Hepatocyte (in vitro differentiated cells): ENCODE data around the gene HCRTR2. TPM values are rescaled to one million over a fixed set of nuclear protein-coding genes. Genes with fewer than 3 reads are reported as not detected.

Experiments
- DNase-seq: peaks from one replicate; pipeline ENCODE4 v3.0.0-alpha.2; 2016; ENCODE audit warnings: low spot score
- H2AFZ ChIP-seq: fragments of 200-600 bp; sonication (generic); 2 replicates; pipeline ENCODE4 v1.6.0; 2016; ENCODE audit warnings: antibody characterized with exemption, mild to moderate bottlenecking
- H3K27ac ChIP-seq: fragments of 200-600 bp; sonication (generic); 2 replicates; pipeline ENCODE4 v1.5.1; 2016; ENCODE audit warnings: mild to moderate bottlenecking
- H3K27me3 ChIP-seq: fragments of 200-600 bp; sonication (generic); 2 replicates; pipeline ENCODE4 v1.6.1; 2016
- H3K36me3 ChIP-seq: fragments of 200-600 bp; sonication (generic); replicated peaks from 2 replicates; pipeline ENCODE4 v1.5.1; 2016; ENCODE audit warnings: low read depth; ENCODE audit not compliant: insufficient read depth
- H3K4me1 ChIP-seq: fragments of 200-600 bp; sonication (generic); 2 replicates; pipeline ENCODE4 v1.5.1; 2016; ENCODE audit warnings: mild to moderate bottlenecking, moderate library complexity; ENCODE audit not compliant: insufficient read depth
- H3K4me2 ChIP-seq: fragments of 200-600 bp; sonication (generic); 2 replicates; pipeline ENCODE4 v1.6.0; 2016
- H3K4me3 ChIP-seq: fragments of 200-600 bp; sonication (generic); 2 replicates; pipeline ENCODE4 v1.5.1; 2016; ENCODE audit warnings: mild to moderate bottlenecking
- H3K79me2 ChIP-seq: fragments of 200-600 bp; sonication (generic); 2 replicates; pipeline ENCODE4 v1.6.0; 2017; ENCODE audit warnings: mild to moderate bottlenecking
- H3K9me2 ChIP-seq: fragments of 200-600 bp; sonication (generic); replicated peaks from 2 replicates; pipeline ENCODE4 v1.6.0; 2017; ENCODE audit warnings: mild to moderate bottlenecking; ENCODE audit not compliant: insufficient read depth
- H3K9me3 ChIP-seq: fragments of 200-600 bp; sonication (generic); 2 replicates; pipeline ENCODE4 v1.5.1; 2016; ENCODE audit warnings: low read depth, mild to moderate bottlenecking
- H4K20me1 ChIP-seq: fragments of 200-600 bp; sonication (generic); 2 replicates; pipeline ENCODE4 v1.6.0; 2016; ENCODE audit warnings: mild to moderate bottlenecking; ENCODE audit not compliant: insufficient read depth, poor library complexity, severe bottlenecking
- EZH2 ChIP-seq: fragments of 200-600 bp; sonication (generic); IDR thresholded peaks from 2 replicates; pipeline ENCODE4 v1.6.1; 2016; ENCODE audit warnings: antibody characterized with exemption, mild to moderate bottlenecking, borderline replicate concordance
- EZH2phosphoT487 ChIP-seq: fragments of 200-600 bp; sonication (generic); IDR thresholded peaks from one replicate; pipeline ENCODE4 v1.6.1; 2018; ENCODE audit warnings: antibody characterized with exemption, mild to moderate bottlenecking, low read depth, moderate library complexity; ENCODE audit not compliant: unreplicated experiment, severe bottlenecking
- WGBS: methylation state at CpG from one replicate; pipeline ENCODE4 v1.1.6; 2016; ENCODE audit warnings: low lambda C conversion rate; ENCODE audit errors: missing lambda C conversion rate; 5-methylcytosine and 5-hydroxymethylcytosine counted together
- polyA plus RNA-seq: library from polyadenylated mRNA; unstranded; fragments of >200 nt; fragmentation: Nextera tagmentation; extraction: Ambion mirVana; gene quantifications from 2 replicates; pipeline ENCODE4 v1.2.1, GENCODE V29; 2016
- total RNA-seq: library from RNA; depleted of rRNA; stranded (reverse); fragments of >200 nt; gene quantifications from 2 replicates; pipeline ENCODE4 v1.2.3, GENCODE V29; 2014
- TF ChIP-seq, protein P1 (sequence below): fragments of 200-600 bp; sonication (generic); IDR thresholded peaks from 2 replicates; pipeline ENCODE4 v1.5.1; 2016; ENCODE audit warnings: antibody characterized with exemption, mild to moderate bottlenecking; ENCODE audit not compliant: poor library complexity

HCRTR2 gene
- total and polyA plus RNA-seq, 2 experiments from 2014 or later = 0.17 to 0.18 TPM

GRCh38 chr6:55327169-55327568, 152.9 kb downstream of the HCRTR2 start, which contains the start of gene GFRAL:
Gene GFRAL (plus strand): TSS chr6:55327469. CDS start chr6:55327555, 86 bp downstream.
- H3K4me1 ChIP-seq = no peaks in the 10 kb centered on the region
- no peaks in the 10 kb centered on the region for H4K20me1 ChIP-seq
- no peaks in the 10 kb centered on the region for H3K9me3 ChIP-seq
- no peaks in the 10 kb centered on the region for H3K27me3 ChIP-seq
- H3K4me2 ChIP-seq = no peak within 1 kb of the TSS
- H3K9me2 ChIP-seq = no peaks in the 10 kb centered on the region
- no peak within 1 kb of the TSS for H2AFZ ChIP-seq
- H3K27ac ChIP-seq = no peak within 1 kb of the TSS
- no peak for DNase-seq
- WGBS = 86% methylated on average over 5 of the region's 5 CpGs
- H3K36me3 ChIP-seq = no peaks in the 10 kb centered on the region
- no peak within 1 kb of the TSS for H3K4me3 ChIP-seq
- no peak for TF ChIP-seq EZH2phosphoT487
- TF ChIP-seq, protein P1, sequence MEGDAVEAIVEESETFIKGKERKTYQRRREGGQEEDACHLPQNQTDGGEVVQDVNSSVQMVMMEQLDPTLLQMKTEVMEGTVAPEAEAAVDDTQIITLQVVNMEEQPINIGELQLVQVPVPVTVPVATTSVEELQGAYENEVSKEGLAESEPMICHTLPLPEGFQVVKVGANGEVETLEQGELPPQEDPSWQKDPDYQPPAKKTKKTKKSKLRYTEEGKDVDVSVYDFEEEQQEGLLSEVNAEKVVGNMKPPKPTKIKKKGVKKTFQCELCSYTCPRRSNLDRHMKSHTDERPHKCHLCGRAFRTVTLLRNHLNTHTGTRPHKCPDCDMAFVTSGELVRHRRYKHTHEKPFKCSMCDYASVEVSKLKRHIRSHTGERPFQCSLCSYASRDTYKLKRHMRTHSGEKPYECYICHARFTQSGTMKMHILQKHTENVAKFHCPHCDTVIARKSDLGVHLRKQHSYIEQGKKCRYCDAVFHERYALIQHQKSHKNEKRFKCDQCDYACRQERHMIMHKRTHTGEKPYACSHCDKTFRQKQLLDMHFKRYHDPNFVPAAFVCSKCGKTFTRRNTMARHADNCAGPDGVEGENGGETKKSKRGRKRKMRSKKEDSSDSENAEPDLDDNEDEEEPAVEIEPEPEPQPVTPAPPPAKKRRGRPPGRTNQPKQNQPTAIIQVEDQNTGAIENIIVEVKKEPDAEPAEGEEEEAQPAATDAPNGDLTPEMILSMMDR = no peak
- TF ChIP-seq EZH2 = no peak
- H3K79me2 ChIP-seq = no peaks in the 10 kb centered on the region

Other genes with a start within 250 kb of the HCRTR2 start
- not detected in 2 replicates for gene GFRAL, start 153.0 kb downstream of the HCRTR2 start, total RNA-seq
- not detected in 2 replicates for gene GFRAL, start 153.0 kb downstream of the HCRTR2 start, polyA plus RNA-seq